ENCODE data around the gene TTLL9.

Gene TTLL9

DNA sequence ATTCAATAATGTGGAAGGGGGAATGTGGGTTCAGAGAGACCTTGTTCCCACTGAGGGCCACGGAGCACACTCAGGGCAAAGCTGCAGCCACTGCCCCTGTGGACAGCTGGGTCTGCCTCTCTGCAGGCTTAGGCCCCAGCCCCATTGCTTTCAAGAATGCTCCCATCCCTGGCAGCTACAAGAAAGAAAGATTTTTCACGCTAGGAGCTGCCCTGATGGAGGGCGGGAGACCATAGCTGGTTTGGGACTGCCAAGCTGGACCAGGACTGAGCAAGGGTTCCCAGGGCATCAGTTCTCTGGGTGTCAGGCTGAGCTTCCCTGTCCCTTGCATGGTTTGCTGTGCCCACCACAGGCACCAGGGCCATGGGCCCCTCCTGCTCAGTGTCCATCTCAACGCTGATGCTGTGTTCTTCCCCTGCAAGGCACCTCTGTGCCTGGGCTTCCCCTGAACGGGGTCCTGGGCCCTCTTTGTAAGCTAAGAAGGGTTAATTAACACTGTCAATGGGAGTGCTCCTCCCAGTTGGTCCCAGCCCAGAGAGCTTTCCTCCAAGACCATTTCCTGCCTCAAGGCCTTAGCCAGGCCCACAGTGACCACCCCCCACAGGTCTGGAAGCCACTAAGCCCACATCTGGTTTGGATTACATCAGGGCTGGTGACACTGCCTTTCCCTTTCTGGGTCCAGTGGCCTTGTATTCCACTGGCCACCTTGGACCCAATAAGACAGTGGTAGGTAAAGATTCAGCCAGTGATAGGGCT, 33.4 kb upstream of the TTLL9 start:
- no peak for DNase-seq (ENCODE audit: low read depth in 2 of 2, low spot score in 1 of 2)

DNA sequence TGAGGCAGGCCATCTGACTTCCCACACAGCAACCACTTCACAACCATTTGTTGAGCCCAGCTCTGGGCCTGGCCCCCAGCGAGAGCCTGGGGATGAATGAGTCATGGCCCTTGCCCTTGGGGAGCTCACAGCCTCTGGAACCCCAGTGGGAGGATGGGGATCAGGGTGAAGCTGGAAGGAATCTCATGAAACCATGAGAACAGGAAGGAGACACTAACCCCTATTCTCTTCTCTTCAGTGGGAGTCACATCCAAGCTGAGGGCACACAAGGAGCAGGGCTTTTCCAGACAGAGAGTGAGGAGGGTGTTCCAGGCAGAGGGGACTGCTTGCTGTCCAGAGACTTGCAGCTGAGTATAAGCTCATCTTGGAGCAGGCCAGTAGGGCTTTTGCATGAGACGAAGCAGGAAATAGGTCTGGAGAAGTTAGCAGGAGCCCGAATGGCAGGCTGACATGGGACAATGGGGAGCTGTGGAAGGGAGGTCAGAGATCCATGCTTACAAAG, 32.5 kb upstream of the TTLL9 start:
- DNase-seq (ENCODE audit: low read depth in 2 of 2, low spot score in 1 of 2), result no peak

DNA sequence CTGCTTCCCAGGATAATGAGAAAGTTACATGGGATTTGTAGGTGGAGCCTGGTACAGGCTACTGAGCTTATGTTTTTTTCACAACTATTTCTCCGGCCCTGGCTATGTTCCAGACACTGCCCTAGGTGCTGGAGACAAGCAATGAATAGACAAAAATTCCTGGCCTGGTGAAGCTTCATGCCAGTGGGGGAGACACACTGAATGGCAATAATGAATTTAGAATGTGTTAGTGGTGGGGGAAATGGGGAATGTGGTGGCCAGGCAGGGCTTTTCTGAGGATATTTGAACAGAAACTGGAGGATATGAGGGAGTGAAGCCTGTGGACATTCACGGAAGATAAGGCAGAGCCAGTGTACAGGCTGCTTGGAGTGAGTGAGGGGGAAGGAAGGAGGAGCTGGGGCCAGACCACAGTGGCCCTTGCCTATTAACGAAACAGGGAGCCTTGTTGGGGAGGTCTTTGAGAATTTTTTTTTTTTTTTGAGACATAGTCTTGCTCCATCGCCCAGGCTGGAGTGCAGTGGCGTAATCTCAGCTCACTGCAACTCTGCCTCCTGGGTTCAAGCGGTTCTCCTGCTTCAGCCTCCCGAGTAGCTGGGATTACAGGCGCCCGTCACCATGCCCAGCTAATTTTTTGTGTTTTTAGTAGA, 31.7 kb upstream of the TTLL9 start:
- no peak for DNase-seq (ENCODE audit: low read depth in 2 of 2, low spot score in 1 of 2)

DNA sequence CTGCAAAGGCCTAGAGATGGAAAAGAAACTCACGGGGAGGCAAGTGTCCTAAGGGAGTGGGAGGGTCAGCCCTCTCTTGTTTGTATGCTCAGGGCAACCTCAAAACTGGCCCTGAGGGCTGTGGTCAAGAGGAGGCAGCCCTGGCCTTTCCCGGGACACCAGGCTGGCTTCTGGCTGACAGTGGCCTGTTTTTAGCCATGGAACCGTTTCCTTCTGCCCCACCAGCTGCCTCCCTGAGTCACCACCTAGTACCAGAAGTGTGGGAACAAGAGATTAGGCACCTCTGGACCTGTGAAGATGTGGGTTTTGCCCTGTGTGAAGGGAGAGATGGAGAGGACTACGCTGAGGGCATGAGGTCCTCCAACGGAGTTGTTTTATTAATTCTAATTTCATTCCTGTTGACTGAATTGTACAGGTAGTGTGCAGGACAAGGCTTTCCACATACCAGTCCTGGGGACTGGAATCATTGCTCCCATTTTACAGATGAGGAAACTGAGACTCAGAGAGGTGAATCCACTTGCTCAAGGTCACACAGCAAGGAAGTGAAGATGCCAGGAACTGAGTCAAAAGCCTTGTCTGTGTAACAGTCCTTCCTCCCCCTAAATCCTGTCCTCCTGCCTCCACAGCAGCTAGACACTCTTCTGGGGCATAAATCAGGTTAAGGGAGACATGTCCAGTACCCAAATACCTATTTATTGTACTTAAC, 30.5 kb upstream of the TTLL9 start:
- no peak for DNase-seq (ENCODE audit: low read depth in 2 of 2, low spot score in 1 of 2)

DNA sequence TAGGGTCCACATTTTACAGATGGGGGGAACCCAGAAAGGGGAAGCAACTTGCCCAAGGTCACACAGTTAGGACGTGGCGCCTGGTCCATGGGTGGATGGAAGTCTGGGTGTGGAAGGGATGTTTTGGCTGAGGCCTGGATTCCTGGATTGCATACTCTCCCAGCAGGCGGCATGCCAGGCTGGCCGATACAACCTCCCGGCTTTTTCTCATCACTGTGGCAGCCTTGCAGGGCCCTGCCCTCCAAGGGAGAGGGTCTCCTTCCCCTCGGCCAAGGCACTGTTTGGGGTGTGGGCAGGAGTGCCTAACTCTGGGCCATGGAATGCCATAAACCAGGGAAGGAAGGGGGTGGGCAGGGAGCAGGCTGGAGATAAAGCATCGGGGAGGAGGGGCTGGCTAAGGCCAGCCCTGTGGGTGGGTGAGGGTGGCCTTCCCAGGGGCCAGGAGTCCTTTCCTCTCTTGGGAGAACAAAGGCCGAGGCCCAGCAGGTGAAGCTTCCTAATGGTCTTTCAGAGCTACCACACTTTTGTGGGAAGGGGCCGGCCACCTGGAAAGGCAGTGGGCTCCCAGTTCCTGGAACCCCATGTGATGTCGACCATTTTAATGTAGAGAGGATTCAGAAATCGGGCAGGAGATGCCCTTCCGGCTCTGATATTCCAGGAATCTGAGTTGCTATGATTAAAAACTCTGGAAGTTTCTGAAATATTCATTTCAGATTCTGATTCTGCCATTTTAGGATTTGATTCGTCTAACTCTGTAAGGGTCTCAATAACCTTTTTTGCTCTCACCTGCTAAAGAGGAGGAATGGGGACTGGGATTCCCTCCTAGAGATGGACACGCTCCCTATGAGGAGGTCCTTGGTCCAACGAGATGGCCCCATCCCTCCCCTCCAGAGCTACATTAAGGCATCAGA, 29.3 kb upstream of the TTLL9 start:
- DNase-seq (ENCODE audit: low read depth in 2 of 2, low spot score in 1 of 2), result no peak

DNA sequence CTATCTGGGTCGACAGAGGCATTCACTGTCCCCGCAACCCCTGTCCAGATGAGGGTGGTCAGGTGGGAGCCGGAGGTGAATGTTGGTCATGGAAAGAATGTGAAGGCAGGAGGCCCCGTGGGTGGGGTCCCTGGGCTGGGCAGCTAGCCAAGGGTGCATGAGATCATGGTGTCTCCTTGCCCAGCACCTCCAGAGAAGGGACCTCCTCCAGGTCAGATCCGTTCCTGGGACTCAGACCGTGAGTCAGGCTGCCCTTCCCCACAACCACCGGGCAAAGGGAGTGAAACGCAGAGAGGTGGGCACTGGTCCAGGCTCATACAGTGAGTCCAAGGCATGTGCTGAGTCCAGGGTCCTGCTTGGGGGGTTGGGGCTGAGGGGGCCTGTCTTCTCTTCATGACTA, 28.5 kb upstream of the TTLL9 start:
- no peak for DNase-seq (ENCODE audit: low read depth in 2 of 2, low spot score in 1 of 2)

DNA sequence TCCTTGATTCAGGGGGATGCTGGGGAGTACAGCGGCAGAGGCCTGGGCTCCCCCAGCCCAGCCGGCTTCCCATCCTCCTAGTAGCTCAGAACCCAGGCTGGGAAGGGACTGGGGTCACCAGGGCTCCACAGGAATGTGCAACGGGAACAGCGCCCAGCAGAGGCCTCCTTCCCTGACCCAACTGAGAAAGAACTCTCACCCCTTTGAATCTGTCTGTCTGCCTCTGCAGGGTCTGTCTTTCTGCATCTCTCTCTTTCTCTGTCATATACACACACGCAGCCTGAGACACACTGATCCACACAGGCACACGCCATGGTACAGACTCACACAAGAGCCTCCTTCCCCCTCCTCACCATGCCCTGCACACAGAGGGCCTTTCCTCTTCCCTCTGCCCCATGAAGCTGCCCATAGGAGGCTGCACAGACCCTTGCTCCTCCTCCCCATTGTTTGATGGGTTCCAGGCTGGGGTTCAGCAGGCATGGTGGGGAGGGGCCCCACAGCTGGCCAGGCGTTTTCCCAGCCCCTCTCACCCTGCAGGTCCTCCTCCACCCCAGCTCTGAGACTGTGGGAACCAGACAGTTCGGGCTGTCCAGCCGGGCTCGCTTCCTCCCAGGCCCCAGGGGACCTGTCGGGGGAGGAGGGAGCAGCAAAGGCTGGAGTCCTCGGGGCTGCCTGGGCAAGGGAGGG, 27.8 kb upstream of the TTLL9 start:
- DNase-seq (ENCODE audit: low read depth in 2 of 2, low spot score in 1 of 2), result no peak

DNA sequence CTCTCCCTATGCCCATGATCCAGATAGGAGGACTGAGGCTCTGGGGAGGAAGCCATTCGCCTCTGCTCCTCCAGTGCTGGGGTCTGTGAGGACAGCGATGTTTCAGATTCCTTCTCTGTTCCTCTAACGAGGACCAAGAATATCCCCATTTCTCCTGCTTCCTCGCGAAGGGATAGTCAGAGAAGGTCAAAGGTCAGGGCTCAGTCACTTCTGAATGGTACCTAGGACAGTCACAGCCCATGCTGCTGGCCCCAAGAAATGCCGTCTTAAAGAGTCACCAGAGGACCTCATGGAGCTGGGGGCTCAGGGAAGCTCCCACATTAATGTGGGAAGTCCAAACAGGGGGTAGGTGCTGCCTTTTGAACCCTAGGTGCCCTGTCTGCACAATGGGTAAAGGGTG, 27.1 kb upstream of the TTLL9 start:
- DNase-seq (ENCODE audit: low read depth in 2 of 2, low spot score in 1 of 2), result no peak

DNA sequence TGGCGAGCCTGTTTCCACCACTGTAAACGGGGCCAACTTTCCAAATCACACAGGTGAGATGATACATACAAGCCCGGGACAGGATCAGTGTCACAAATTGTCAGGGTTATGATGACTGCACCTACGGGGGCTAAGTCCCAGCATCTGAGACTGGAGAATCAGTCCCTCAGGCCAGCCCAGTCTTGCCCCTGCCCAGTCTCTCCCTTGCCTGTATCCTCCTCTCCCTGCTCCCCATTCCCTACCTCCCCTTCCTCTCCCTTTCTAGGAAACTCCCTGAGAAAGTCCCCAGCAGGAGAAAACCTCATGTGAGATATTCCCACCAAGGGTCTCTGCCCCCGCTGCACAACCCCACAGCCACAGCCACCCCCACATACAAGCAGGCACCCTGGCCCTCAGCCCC, 26.6 kb upstream of the TTLL9 start:
- DNase-seq (ENCODE audit: low read depth in 2 of 2, low spot score in 1 of 2), result no peak

DNA sequence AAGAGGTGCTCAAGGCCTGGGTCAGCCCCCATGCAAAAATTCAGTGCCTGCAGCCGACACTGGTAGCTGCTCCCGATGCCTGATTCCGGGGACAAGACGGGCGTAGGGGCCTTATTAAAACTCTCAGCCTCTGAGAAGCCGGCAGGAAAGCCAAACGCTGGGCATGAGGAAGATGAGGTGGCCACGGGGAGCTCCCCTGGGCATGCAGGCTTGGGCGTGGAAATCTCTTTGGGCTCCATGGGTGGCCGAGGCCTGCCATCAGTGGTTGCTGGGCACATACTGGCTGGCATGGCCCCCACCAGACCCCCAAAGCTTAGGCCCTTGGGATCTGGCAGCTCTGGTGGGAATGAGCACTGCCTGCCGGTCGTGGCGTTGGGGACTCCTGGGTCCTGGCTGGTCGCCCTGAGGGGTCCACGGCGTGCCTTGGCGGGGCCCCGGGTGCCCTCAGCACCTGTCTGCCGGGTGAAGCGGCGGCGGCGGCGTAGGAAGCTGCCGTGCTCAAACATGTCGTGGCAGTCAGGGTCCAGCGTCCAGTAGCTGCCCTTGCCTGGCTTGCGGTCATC, 25.6 kb upstream of the TTLL9 start:
- DNase-seq (ENCODE audit: low read depth in 2 of 2, low spot score in 1 of 2), result no peak

DNA sequence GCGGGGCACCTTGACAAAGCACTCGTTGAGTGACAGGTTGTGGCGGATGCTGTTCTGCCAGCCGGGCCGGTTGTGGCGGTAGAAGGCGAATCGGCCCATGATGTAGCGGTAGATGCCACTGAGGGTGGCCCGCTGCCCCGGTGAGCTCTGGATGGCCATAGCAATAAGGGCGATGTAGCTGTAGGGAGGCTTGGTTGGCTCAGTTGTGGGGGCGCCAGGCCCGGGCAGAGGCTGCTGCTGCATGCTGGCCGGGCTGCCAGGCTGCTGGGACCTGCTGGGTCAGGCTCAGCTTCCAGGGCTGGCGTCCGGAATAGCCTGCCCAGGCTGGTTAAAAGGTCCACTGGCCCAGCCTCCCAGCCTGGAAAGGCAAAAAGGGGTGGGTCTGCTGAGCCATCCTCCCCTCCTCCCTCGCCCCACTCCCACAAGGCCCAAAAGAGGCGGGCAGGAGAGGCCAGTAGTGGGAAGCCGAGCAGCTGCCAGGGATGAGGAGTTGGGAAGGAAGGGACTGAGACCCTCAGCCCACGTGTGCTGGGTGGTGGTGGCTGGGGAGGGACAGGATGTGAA, 25.1 kb upstream of the TTLL9 start, which contains the start of gene FOXS1:
Gene FOXS1 (minus strand): TSS at position 305 of the 564 bp plus-strand sequence. CDS start 62 bp downstream, at position 243.
- DNase-seq (ENCODE audit: low read depth in 2 of 2, low spot score in 1 of 2), result no peak

DNA sequence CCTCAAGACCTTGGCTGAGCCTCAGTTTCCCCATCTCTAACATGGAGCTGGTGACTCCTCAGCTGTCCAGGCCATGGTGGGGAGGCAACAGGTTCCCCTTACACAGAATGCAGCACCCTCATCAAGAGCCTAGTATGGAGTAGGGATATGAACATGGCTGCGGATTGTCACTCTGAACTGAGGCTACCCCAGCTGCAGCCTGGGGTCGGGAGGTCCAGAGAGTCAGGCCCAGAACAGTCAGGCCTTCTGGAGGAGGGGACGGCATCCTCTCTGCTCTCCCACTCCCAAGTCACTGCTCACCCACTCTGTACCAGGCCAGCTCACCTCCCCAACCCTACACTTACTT, 23.7 kb upstream of the TTLL9 start:
- DNase-seq (ENCODE audit: low read depth in 2 of 2, low spot score in 1 of 2), result no peak

DNA sequence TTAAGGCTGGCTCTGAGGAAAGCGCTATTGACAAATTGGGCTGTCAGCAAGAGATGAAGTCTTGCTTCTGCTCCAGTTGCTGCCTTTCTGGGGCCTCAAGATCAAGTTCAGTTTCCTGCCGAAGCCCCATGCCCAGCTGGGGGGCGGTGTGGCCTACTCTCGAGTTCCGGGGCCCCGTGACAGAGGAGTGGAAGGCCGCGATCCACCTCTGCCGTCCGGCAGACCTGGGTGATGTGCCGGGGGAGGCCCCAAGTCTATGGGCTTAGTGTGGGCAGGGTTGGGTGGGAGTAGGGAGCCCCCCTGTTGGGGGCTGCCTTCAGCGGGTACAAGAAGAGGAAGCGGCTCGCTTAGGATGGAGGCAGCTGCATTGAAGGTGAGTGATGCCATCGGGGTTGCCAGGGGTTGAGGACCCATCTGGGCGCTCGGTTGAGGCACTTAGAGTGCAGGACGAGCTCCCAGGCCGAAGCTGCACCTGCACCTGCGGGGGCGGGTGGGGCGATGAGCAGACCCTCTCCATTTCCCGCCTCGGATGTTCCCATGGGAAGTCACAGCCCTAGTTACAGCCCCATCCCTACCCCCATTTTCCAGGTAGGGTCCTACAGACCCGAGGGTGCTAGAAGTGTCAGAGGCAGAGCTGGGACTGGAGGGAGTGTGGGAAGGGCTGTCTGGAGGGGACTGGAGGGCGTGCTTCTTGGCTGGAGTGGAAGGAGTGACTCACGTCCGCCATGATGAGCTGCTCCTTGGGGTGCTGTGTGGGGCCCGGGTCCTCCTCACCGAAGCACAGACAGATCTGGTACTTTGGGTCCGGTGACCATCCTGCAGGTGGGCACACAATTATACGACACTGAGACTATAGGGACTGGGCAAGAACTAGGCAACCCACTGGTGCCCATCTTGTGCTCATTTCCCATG, 22.1 kb upstream of the TTLL9 start:
- DNase-seq (ENCODE audit: low read depth in 2 of 2, low spot score in 1 of 2), result no peak

DNA sequence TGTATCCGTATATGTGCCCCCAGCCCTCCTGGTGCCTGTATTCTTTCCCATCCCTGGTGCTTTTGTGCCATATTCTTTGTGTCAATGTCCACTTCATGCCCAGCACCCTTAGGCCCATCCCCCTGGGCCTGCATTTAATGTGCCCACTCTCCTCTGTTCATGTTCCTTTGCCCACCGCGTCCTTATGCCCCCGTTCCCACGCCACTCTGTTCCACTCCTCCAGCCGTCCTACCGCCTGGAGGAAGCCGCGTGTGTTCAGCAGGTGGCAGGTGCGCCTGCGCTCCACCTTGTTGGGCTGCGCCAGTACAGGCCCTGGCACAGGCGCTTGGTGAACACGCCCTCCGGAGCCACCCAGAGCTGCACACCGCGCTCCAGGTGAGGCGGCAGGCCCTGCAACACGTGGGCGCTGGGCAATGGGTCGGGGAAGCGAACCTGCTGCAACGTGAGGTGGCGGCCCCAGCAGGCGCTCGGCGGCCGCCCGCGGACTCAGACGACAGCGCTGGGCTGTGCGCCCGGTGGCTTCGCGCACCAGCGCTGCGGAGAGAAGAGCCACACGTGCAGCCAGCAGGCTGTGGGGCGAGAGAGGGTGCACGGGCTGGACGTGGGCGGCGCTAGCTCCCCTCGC, 21.0 kb upstream of the TTLL9 start:
- no peak for DNase-seq (ENCODE audit: low read depth in 2 of 2, low spot score in 1 of 2)

DNA sequence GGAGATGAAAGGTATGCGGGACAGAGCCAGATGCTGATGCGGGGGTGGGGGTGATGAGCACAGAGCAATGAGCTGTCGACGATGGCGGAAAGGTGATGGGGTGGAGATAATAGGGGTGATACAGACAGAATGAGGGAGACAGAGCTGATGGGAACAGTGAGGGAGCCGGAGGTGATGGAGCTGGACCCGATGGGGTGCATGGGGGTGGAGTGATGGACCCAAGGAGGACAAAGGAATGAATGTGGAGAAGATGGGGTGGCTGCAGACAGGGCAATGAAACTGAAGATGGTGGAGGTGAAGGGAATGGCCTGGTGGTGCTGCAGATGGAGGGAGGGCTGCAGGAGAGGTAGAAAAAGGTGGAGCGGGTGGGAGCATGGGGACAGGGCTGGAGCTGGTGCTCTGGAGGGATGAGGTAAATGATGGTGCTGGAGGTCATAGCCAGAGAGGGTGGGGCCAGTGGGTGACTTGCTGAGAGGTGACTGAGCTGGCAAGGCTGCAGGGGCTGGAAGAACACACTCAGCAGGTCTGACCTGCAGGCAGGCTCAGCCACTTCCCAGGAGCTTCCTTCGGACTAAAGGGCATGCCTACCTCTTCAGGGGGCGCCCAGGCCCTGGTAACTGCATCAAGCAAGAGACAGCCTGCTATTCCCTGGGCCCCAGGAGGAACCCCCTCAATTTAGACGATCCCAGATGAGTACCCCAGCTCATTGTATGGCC, 19.0 kb upstream of the TTLL9 start:
- DNase-seq (ENCODE audit: low read depth in 2 of 2, low spot score in 1 of 2), result no peak

DNA sequence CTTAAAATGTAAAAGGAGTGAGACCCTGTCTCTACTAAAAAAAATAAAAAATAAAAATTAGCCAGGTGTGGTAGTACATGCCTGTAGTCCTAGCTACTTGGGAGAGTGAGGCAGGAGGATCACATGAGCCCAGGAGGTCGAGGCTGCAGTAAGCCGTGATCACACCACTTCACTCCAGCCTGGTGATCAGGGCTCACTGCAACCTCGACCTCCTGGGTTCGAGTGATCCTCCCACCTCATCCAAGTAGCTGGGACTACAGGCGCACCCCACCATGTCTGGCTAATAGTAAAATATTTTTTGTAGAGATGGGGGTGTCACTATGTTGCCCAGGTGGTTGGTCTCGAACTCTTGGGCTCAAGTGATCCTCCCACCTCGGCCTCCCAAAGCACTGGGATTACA, 17.0 kb upstream of the TTLL9 start:
- DNase-seq (ENCODE audit: low read depth in 2 of 2, low spot score in 1 of 2), result no peak

DNA sequence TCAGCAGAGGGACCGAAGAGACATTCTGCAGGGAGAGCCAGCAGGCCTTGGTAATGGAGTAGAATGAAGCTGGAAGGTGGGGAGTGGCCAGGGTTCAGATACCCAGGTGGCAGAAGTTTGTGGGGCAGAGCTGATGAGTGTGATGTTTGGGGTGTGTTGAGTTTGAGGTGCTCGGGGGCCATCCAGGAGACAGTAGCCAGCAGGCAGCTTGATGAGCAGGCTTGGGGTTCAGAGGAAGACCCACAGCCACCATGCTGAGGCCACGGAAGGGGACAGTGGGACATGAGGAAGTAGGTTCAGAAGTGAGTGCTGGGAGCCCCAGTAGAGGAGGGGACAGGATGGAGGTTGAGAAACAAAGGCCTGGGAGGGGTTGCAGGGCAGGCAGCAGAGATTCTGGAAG, 13.9 kb upstream of the TTLL9 start:
- no peak for DNase-seq (ENCODE audit: low read depth in 2 of 2, low spot score in 1 of 2)

All from stimulated activated CD8-positive, alpha-beta memory T cell treated with anti-CD3 and anti-CD28 coated beads, Interleukin-4, amount 100 ng/mL, for 1 hour (primary cell).